ENCODE data around the gene JAK2.
"Not testable (repeated sequence)": the region's sequence is repeated elsewhere in the genome, so short reads cannot be mapped to it uniquely, and the experiment has no call there.

The JAK2 gene

DNA sequence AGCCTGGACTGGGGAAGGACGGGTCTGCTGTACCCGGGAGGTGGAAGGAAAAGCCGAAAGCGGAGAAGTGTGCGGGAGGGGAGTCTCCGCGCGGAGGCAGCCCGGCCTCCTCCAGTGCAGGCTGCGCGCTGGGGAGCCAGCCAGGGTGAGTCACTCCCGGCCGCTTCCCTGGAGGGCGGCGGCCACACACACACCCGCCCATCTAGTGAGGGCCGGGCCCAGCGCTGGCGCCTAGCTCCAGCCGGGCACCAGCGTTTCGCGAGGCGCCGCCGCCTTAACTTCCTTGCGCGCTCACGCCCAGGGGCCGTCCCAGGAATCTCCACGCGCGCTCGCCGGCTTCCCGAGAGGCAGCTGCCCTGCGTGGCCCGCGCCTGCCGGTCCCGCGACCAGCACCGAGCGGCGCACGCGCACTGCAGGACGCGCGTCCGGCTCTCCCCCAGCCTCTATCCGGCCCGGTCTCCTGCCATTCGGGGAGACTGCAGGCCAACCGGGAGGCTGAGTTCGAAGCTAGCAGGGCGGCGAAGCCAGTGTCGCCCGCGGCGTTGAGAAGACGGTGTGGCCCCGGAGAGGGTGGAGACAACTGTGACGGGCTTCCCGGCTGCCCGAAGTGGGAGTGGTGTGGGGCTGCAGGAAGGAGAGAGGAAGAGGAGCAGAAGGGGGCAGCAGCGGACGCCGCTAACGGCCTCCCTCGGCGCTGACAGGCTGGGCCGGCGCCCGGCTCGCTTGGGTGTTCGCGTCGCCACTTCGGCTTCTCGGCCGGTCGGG lies at the start of gene JAK2:
Gene JAK2 (plus strand): TSS at position 652 of the 765 bp plus-strand sequence. CDS start 36,716 bp downstream, outside the sequence.
- no peak within 1 kb of the TSS for H3K4me3 Mint-ChIP-seq
- no peaks in the 10 kb centered on the region for H3K9me3 Mint-ChIP-seq
- peak within 1 kb of the TSS; percentile 98 for H3K27ac Mint-ChIP-seq
- H3K36me3 Mint-ChIP-seq (ENCODE audit: low read depth), result peaks cover 22% of the 10 kb centered on the region
- H3K4me1 Mint-ChIP-seq (ENCODE audit: low read depth), result peaks cover 40% of the 10 kb centered on the region
- peak; percentile 90 for DNase-seq (ENCODE audit: low spot score)
- no peaks in the 10 kb centered on the region for H3K27me3 Mint-ChIP-seq (ENCODE audit: low read depth)

DNA sequence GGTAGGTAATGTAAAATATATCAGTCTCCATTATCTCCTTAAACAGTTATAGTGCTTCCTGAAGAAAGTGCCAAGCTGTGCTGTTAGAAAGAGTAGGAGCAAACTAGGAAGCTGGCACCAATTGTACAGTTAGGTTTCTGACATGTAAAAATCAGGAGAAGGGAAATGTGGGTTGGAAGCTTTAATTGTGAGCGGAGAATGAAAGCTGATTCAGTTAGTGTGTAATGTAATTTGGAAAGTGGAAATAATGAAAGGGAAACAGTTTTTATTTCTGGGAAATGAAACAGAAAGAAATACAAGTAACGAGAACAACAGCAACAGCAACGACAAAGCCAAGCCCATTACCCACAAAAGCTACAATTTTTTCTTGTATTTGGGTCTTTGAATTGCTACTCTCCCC lies 48.8 kb upstream of the JAK2 start:
- H3K9me3 Mint-ChIP-seq, result no peaks in the 10 kb centered on the region
- peaks cover 61% of the 10 kb centered on the region for H3K4me1 Mint-ChIP-seq (ENCODE audit: low read depth)
- H3K36me3 Mint-ChIP-seq (ENCODE audit: low read depth), result peaks cover 8% of the 10 kb centered on the region
- H3K27me3 Mint-ChIP-seq (ENCODE audit: low read depth), result no peaks in the 10 kb centered on the region
- H3K27ac Mint-ChIP-seq, result peak overlapping the region; percentile 83
- no peak for DNase-seq (ENCODE audit: low spot score)
- H3K4me3 Mint-ChIP-seq, result peak overlapping the region; percentile 63

GRCh38 chr9:4936823-4937222 lies 48.2 kb upstream of the JAK2 start:
- Mint-ChIP-seq H3K36me3 (ENCODE audit: low read depth) (peaks cover 8% of the 10 kb centered on the region), H3K4me1 (ENCODE audit: low read depth) (peaks cover 62% of the 10 kb centered on the region), H3K9me3 (no peaks in the 10 kb centered on the region), H3K4me3 (peak overlapping the region; percentile 73), H3K27me3 (ENCODE audit: low read depth) (no peaks in the 10 kb centered on the region), H3K27ac (peak overlapping the region; percentile 93)
- DNase-seq (ENCODE audit: low spot score), result no peak

- no peaks in the 10 kb centered on the region for H3K9me3 Mint-ChIP-seq
- peaks cover 63% of the 10 kb centered on the region for H3K4me1 Mint-ChIP-seq (ENCODE audit: low read depth)
- H3K4me3 Mint-ChIP-seq, result peak overlapping the region; percentile 73
- peaks cover 8% of the 10 kb centered on the region for H3K36me3 Mint-ChIP-seq (ENCODE audit: low read depth)
- H3K27me3 Mint-ChIP-seq (ENCODE audit: low read depth), result no peaks in the 10 kb centered on the region
- H3K27ac Mint-ChIP-seq, result peak overlapping the region; percentile 93
- no peak for DNase-seq (ENCODE audit: low spot score)
These were observed 47.6 kb upstream of the JAK2 start for GRCh38 chr9:4937446-4937845.

- Mint-ChIP-seq H3K27ac (peak overlapping the region; percentile 77), H3K36me3 (ENCODE audit: low read depth) (peaks cover 8% of the 10 kb centered on the region), H3K9me3 (no peaks in the 10 kb centered on the region), H3K27me3 (ENCODE audit: low read depth) (no peaks in the 10 kb centered on the region), H3K4me1 (ENCODE audit: low read depth) (peaks cover 66% of the 10 kb centered on the region), H3K4me3 (peak overlapping the region; percentile 56)
- DNase-seq (ENCODE audit: low spot score), result no peak
These were observed 46.6 kb upstream of the JAK2 start for GRCh38 chr9:4938496-4938895.

- Mint-ChIP-seq H3K36me3 (ENCODE audit: low read depth) (peaks cover 11% of the 10 kb centered on the region), H3K4me1 (ENCODE audit: low read depth) (peaks cover 70% of the 10 kb centered on the region), H3K4me3 (peak overlapping the region; percentile 56), H3K9me3 (no peaks in the 10 kb centered on the region), H3K27ac (peak overlapping the region; percentile 77), H3K27me3 (ENCODE audit: low read depth) (no peaks in the 10 kb centered on the region)
- peak; percentile 44 for DNase-seq (ENCODE audit: low spot score)
These were observed 45.9 kb upstream of the JAK2 start for GRCh38 chr9:4939118-4939561.

DNA sequence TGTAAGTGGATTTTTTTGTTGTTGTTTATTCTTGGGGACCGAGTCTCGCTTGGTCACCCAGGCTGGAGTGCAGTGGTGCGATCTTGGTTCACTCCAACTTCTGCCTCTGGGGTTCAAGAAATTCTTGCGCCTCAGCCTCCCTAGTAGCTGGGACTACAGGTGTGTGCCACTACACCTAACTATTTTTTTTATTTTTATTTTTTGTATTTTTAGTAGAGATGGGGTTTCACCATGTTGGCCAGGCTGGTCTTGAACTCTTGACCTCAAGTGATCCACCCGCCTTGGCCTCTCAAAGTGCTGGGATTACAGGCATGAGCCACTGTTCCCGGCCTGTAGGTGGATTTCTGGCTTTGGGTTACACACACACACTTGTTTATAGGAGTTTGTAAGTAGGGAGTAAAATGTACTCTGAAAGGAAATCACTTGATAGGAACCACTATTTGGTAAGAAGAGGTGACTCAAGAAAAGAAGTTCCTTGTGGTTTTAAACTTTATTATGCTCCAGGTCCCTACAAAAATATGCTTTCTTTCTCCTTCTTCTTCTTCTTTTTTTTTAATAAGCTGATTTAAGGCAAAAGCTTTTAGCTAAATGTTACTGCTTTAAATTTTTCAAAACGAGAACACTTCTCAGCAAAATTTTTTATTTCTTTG lies 42.9 kb upstream of the JAK2 start:
- H3K4me3 Mint-ChIP-seq, result peak overlapping the region; percentile 42
- not testable (repeated sequence) for DNase-seq (ENCODE audit: low spot score); H3K27me3 Mint-ChIP-seq (ENCODE audit: low read depth); H3K9me3 Mint-ChIP-seq
- H3K27ac Mint-ChIP-seq, result peak overlapping the region; percentile 61
- H3K4me1 Mint-ChIP-seq (ENCODE audit: low read depth), result peaks cover 66% of the 10 kb centered on the region
- peaks cover 14% of the 10 kb centered on the region for H3K36me3 Mint-ChIP-seq (ENCODE audit: low read depth)

- Mint-ChIP-seq H3K27ac (no peak overlapping the region), H3K4me3 (no peak overlapping the region), H3K9me3 (peaks cover 9% of the 10 kb centered on the region), H3K36me3 (ENCODE audit: low read depth) (peaks cover 12% of the 10 kb centered on the region), H3K27me3 (ENCODE audit: low read depth) (no peaks in the 10 kb centered on the region), H3K4me1 (ENCODE audit: low read depth) (peaks cover 55% of the 10 kb centered on the region)
- DNase-seq (ENCODE audit: low spot score), result no peak
These were observed 41.7 kb upstream of the JAK2 start for GRCh38 chr9:4943346-4943745.

GRCh38 chr9:4944431-4945211 lies 40.5 kb upstream of the JAK2 start:
- DNase-seq (ENCODE audit: low spot score), result peak; percentile 42
- Mint-ChIP-seq H3K4me3 (peak overlapping the region; percentile 40), H3K4me1 (ENCODE audit: low read depth) (peaks cover 42% of the 10 kb centered on the region), H3K27ac (peak overlapping the region; percentile 43), H3K36me3 (ENCODE audit: low read depth) (peaks cover 12% of the 10 kb centered on the region)
- H3K9me3 Mint-ChIP-seq; H3K27me3 Mint-ChIP-seq (ENCODE audit: low read depth): not testable (repeated sequence)

- Mint-ChIP-seq H3K4me3 (no peak overlapping the region), H3K4me1 (ENCODE audit: low read depth) (peaks cover 28% of the 10 kb centered on the region), H3K27me3 (ENCODE audit: low read depth) (no peaks in the 10 kb centered on the region), H3K36me3 (ENCODE audit: low read depth) (peaks cover 12% of the 10 kb centered on the region), H3K9me3 (peaks cover 9% of the 10 kb centered on the region), H3K27ac (no peak overlapping the region)
- DNase-seq (ENCODE audit: low spot score), result no peak
These were observed 38.1 kb upstream of the JAK2 start for GRCh38 chr9:4946937-4947336.

DNA sequence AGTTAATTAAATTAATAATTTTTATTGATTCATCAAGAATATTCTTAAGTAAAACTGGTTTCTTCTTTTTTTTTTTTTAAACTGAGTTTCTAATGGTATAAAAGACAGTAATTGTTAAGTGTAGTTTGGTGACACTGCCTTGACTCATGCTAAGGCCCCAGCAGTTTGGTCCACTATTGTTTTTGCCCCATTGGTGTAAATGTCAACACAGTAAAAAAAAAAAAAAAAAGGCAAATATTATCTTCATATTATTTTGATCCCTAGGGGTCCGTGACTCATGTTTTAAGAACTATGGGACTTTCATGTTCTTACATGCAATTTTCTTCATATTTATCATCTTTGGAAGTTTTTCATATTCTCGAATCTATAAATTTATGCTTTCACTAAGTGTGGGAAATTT lies 29.2 kb upstream of the JAK2 start:
- Mint-ChIP-seq H3K9me3 (peaks cover 10% of the 10 kb centered on the region), H3K27me3 (ENCODE audit: low read depth) (no peaks in the 10 kb centered on the region), H3K36me3 (ENCODE audit: low read depth) (peaks cover 7% of the 10 kb centered on the region), H3K27ac (no peak overlapping the region), H3K4me1 (ENCODE audit: low read depth) (peaks cover 2% of the 10 kb centered on the region), H3K4me3 (no peak overlapping the region)
- DNase-seq (ENCODE audit: low spot score), result no peak

DNA sequence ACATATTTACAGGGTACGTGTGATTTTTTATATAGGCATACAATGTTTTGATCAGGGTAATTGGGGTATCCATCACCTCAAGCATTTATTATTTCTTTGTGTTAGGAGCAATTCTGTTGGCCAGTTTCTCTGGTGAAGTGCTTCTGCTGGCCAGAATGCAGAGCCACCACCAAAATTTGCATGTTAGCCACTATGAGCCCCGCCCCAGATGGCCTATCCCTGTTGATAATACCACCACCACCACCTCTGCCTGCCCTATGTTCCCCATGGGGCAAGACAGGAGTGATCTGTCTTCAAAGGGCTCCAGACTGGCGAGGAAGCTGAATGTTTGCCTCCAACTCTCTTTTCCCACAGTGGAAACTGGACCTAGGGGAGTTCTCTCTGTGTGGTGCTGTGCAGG lies 26.0 kb upstream of the JAK2 start:
- H3K9me3 Mint-ChIP-seq, result peaks cover 22% of the 10 kb centered on the region
- no peaks in the 10 kb centered on the region for H3K27me3 Mint-ChIP-seq (ENCODE audit: low read depth)
- no peak for DNase-seq (ENCODE audit: low spot score)
- H3K36me3 Mint-ChIP-seq (ENCODE audit: low read depth), result peaks cover 6% of the 10 kb centered on the region
- H3K4me3 Mint-ChIP-seq, result no peak overlapping the region
- peaks cover 13% of the 10 kb centered on the region for H3K4me1 Mint-ChIP-seq (ENCODE audit: low read depth)
- no peak overlapping the region for H3K27ac Mint-ChIP-seq

DNA sequence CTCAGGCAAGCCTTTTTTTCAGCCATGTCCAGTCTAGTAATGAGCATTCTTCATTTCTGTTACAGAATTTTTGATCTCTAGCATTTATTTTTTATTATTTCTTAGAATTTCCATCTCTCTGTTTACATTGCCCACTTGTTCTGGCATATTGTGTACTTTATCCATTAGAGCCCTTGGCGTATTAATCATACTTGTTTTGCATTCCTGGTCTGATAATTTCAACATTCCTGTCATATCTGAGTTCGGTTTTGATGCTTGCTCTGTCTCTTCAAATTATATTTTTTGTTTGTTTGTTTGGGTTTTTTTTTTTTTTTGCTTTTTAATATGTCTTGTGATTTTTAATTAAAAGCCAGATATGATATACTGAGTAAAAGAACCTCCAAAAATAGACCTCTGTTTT lies 23.0 kb upstream of the JAK2 start:
- DNase-seq (ENCODE audit: low spot score), result no peak
- H3K9me3 Mint-ChIP-seq, result peaks cover 25% of the 10 kb centered on the region
- no peaks in the 10 kb centered on the region for H3K27me3 Mint-ChIP-seq (ENCODE audit: low read depth)
- H3K27ac Mint-ChIP-seq, result no peak overlapping the region
- H3K4me1 Mint-ChIP-seq (ENCODE audit: low read depth), result peaks cover 28% of the 10 kb centered on the region
- H3K4me3 Mint-ChIP-seq, result no peak overlapping the region
- peaks cover 14% of the 10 kb centered on the region for H3K36me3 Mint-ChIP-seq (ENCODE audit: low read depth)

- DNase-seq (ENCODE audit: low spot score), result no peak
- H3K36me3 Mint-ChIP-seq (ENCODE audit: low read depth), result peaks cover 14% of the 10 kb centered on the region
- H3K27me3 Mint-ChIP-seq (ENCODE audit: low read depth), result no peaks in the 10 kb centered on the region
- peaks cover 40% of the 10 kb centered on the region for H3K4me1 Mint-ChIP-seq (ENCODE audit: low read depth)
- H3K4me3 Mint-ChIP-seq, result no peak overlapping the region
- H3K9me3 Mint-ChIP-seq, result peaks cover 25% of the 10 kb centered on the region
- no peak overlapping the region for H3K27ac Mint-ChIP-seq
These were observed 20.5 kb upstream of the JAK2 start for GRCh38 chr9:4964540-4964939.

Data from T-helper 2 cell treated with Interferon-gamma antibody and Interleukin-4, amounts not matched to agents 5 μg/mL and 100 μg/mL, for 36 hours (primary cell).